GM18951 (cell line): ENCODE data around the gene USE1.
"Not testable (repeated sequence)": the region's sequence is repeated elsewhere in the genome, so short reads cannot be mapped to it uniquely, and the experiment has no call there.

Experiments used
- POLR2A ChIP-seq: IDR thresholded peaks from 4 replicates; pipeline ENCODE4 v1.6.1; 2011; ENCODE audit warnings: mild to moderate bottlenecking; ENCODE audit not compliant: insufficient read length, insufficient read depth; ENCODE audit errors: extremely low read depth
- in situ Hi-C: fragments of 300-500 bp; cut with MboI; formaldehyde crosslinking; loops from one replicate; pipeline ENCODE4 v1.12.0; 2022; ENCODE audit warnings: low sequenced_read_pairs, mixed read lengths, inconsistent platforms; ENCODE audit not compliant: unreplicated experiment

The USE1 gene, protein sequence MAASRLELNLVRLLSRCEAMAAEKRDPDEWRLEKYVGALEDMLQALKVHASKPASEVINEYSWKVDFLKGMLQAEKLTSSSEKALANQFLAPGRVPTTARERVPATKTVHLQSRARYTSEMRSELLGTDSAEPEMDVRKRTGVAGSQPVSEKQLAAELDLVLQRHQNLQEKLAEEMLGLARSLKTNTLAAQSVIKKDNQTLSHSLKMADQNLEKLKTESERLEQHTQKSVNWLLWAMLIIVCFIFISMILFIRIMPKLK

DNA sequence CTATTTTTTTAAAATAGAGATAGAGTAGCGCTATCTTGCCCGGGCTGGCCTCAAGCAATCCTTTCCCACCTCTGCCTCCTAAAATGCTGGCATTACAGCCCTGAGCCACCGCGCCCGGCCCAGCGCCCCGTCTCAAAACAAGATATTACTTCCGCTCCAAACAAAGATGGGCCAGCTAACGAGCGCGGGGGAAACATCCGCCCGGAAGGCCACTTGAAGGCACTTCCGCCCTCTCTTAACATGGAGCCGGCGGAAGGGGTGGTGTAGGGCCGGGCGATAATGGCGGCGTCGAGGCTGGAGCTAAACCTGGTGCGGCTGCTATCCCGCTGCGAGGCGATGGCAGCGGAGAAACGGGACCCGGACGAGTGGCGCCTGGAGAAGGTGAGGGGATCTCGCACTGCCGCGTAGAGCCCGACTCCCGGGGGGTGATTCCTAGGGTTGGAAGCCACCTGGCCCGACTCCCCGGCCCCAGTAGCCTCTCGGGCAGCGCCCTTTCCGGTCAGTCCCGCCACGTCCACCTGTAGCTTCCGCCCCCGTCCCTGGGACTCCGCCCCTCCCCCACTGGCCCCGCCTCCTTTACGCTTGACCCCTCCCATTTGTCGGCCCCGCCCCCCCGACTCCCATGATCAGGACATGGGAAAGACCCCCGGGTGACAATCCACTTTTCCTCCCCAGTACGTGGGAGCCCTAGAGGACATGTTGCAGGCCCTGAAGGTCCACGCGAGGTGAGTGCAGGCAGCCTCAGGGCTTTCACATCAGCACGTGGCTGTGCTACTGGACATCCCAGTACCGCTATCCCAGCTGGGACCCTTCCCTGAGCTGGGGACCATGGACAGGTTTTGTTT is at the start of gene USE1:
TSS of gene USE1 (plus strand) at position 231 of the 845 bp plus-strand sequence. CDS start at position 280, 49 bp downstream.
- TF ChIP-seq POLR2A, result peak; percentile 84
- in situ Hi-C loops, result no loop called here

DNA sequence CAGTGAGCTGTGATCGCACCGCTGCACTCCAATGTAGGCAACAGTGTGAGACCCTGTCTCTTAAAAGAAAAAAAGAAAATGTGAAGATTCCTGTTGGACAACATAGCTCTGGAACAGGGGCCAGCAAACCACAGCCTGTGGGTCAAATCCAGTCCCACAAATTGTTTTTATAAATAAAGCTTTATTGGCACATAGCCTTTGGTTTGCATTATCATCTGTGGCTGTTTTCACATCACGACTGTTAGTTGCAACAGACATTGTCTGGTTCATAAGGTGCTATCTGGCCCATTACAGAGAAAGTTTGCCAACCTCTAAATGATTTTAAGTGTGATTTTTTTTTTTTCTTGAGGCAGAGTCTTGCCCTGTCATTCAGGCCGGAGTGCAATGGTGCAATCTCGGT is 49.4 kb upstream of the USE1 start:
- no peak for TF ChIP-seq POLR2A
- in situ Hi-C loops, result no loop called here

DNA sequence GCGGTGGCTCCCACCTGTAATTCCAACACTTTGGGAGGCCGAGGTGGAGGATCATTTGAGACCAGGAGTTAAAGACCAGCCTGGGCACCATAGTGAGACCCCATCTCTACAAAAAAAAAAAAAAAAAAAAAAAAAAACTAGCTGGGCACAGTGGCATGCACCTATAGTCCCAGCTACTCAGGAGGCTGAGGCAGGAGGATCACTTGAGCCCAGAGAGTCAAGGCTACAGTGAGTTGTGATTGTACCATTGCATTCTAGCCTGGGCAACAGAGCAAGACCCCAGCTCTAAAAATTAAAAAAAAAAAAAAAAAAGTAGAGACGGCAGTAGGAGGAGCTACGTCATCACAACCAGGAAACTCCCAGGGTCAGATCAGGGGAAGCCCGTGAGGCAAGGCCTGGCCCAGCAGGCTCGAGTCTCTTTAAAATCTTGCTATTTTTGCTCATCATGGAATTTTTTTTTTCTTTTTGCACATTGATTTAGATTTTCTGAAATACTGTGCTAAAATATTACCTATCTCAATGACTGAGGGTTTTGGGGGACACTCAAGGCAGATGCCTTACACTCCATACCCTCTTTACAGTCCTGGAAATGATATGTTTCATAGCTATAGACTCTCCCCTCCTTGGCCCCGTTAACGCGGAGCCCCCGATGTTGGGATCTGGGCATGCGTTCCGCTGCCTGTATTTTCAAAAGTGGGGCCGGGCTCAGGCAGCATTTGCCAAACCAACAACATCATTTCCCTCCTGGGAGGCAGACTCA is 44.4 kb upstream of the USE1 start:
- TF ChIP-seq POLR2A, result no peak
- in situ Hi-C loops, result no loop called here

DNA sequence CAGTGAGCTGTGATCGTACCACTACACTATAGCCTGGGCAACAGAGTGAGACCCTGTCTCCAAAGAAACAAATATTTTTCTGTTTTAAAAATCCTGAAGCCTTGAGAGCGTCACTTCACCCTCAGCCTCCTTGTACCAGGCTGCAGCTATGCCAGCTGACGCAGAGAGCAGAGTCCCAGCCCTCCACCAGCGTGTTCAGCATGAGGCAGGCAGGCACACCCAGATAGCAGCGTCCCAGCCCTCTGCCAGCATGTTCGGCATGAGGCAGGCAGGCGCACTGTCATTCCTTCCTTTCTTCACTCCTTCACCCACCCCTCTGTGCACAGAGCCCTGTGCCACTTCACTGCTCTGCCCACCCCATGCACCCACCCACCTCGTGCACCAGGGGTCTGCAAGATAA is 43.3 kb upstream of the USE1 start:
- TF ChIP-seq POLR2A, result no peak
- in situ Hi-C loops, result no loop called here

DNA sequence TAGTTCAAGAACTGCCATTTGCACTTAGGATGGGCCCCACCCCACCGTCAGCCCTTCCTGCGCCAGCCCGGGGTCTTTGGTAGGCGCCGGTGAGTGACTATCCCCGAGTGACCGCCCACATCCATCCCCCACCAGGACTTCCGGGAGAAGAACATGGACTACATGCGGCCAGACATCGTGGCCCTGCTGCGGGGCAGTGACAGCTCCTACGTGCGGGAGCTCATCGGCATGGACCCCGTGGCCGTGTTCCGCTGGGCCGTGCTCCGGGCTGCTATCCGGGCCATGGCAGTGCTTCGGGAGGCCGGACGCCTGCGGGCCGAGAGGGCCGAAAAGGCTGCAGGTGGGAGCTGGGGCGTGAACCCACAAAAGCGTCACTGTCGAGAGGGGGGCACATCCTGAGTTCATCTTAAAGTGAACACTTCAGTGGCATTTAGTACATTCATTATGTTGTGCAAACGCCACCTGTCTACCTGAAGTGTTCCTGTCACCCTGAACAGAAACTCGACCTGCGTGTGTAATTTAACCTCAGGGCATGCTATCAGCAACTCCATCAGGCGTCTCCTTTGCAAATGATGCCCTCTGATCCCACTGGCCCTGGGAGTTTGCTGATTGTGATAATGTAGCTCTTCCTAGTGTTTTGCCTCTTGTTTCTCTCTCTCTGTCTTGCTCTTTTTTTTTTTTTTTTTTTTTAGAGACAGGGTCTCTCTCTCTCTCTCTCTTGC is 42.4 kb upstream of the USE1 start:
- TF ChIP-seq POLR2A, result no peak
- in situ Hi-C loops, result no loop called here

DNA sequence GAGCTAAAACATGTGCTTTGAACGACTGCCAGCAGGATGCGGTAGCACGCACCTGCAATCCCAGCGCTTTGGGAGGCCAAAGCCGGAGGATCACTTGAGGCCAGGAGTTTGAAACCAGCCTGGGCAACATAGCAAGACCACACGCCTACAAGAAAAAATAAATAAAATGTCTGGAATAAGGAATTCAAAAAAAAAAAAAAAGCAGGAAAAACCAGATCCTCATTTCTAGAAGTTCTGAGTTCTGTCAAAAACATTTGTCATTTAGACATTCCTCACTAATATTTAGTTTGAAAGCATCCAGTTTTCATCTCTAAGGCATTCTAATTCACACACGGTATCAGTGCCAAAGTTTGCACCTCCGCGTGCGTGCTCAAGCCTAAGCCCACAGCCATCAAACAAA is 36.9 kb upstream of the USE1 start:
- in situ Hi-C loops, result no loop called here
- TF ChIP-seq POLR2A, result no peak

DNA sequence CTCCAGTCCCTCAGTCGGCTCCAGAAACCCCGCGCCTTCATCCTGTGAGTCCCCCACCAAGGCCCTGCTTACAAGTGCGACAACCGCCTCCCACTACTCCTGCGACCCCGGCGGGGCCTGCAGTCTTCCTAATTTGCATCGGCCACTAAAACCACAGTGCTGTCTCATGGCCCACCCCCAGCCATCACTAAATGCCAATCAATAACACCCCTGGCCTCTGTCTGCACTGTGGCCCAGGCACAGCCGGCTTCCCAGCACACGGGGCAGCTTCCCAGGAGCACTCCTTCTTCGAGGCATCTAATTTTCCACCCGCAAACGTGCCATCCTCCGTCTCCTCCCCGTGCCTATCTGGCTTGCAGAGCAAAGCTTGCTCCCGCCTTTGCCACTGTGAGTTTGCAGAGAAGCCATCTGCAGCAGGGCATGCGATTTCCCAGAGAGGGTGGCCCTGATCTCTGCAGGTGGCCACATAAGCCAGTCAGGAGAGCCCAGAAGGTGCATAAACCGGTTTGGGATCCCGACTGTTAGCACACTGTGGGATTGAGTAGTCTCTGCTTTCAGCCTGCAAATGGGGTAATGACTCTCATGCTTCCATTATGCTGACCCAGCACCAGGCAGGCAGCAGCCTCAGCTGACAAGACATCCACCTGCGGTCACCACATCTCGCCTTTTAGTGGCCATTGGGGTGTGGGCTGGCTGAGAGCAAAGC is 34.0 kb upstream of the USE1 start:
- in situ Hi-C loops, result no loop called here
- TF ChIP-seq POLR2A, result no peak

DNA sequence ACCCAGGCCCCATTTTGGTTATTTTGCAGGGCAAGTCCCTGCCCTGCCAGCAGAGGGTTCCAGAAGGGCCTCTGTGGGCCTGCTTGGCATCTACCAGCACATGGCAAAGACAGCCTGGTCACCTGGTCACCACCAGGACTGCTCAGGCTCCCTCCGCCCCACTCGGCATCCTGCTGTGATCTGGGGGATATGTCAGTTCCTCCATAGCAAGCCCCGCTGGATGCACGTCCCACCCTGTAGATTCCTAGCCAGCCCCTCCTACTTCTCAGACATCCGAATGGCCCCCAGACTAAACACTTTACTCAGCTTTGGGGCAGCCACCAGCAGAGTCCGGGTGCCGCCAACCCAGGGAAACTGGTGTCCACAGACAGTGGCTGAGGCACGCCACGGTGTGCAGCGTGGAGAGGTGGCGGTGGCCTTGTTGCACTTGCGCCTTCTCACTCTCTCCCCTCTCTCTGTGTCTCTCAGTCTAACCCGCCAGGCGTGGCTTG is 31.8 kb upstream of the USE1 start:
- in situ Hi-C loops, result no loop called here
- no peak for TF ChIP-seq POLR2A

DNA sequence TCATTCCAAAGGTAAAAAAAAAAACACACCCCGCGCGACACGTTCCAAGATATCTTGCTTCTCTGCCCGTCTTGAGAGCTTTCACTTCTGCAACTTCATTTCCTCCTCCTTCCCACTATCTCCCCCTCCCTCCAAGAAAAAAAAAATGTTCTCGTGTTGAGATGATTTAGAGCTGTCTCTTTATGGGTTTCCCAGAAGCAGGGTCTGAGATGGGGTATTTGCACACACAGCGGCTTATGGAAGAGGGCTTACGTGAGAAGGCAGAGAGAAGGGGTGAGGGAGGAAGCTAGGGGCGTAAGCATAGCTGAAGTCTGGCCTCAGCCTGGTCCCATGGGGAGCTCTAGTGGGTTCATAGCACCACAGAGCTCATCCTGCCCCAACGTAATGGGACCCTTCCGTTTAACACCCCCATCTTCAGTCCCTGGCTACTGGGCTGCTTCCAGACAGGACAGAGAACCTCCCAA is 31.3 kb upstream of the USE1 start:
- in situ Hi-C loops, result no loop called here
- TF ChIP-seq POLR2A, result no peak

DNA sequence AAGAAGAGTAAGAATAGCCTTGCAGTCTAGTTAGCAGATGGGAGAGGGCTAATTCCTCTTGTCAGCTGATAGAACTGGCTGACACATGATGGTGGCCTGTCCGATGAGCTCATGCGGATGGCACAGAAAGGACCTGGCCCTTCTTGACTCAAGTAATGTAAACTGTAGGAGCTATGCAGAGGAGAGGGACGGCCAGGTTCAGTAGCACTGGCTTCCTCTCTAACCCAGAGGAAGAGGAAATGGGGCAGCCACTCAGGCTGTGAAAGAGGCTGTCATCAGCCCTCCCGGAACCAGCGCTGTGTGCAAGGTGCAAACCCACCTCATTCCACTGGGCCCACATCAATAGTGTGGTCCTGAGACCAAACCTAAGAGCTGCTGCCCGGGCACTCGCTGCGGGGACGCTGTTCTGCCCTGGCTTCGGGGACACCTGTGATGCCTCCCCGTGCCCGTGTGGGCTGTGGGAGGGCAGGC is 30.8 kb upstream of the USE1 start:
- no peak for TF ChIP-seq POLR2A
- in situ Hi-C loops, result no loop called here

DNA sequence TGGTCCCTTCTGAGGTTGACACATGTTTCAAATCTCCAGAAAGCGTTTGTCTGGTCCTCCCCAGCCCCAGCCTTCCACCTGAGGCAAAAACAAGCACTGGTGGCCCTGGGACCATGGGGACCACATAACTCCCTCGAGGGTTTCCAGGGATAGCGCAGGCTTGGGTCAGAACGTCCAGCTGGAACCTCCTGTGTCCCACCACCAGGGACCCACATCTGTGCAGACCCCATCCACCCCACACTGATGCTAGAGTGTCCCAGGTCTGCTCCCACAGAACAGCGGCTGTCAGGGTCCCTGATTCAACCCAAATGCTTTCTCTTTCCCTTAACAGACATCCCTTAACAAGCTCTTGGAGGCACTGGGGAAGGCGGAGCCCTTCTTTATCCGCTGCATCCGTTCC is 29.6 kb upstream of the USE1 start:
- TF ChIP-seq POLR2A, result no peak
- in situ Hi-C loops, result no loop called here

DNA sequence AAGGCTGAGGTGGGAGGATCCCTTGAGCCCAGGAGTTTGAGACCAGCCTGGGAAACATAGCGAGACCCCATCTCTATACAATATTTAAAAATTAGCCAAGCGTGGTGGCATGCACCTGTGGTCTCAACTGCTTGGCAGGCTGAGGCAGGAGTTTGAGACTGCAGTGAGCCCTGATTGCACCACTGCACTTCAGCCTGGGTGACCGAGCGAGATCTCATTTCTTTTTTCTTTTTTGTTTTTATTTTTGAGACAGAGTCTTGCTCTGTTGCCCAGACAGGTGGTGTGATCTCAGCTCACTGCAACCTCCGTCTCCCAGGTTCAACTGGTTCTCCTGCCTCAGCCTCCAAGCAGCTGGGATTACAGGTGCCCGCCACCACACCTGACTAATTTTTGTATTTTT is 23.4 kb upstream of the USE1 start:
- in situ Hi-C loops, result not testable (repeated sequence)
